MM.1S (cell line): ENCODE data around the gene UBE2G2.

Experiments used
- EZH2 ChIP-seq: fragments of 300-600 bp; sonication (generic); optimal IDR thresholded peaks from 2 replicates; pipeline ENCODE3; 2017; ENCODE audit warnings: low read depth, mild to moderate bottlenecking, antibody characterized with exemption, low read length, mixed read lengths
- TF ChIP-seq, protein P1 (sequence below): fragments of 300-600 bp; sonication (generic); IDR thresholded peaks from 2 replicates; pipeline ENCODE4 v1.5.1; 2016; ENCODE audit warnings: antibody characterized with exemption, low read length, mixed read lengths

DNA sequence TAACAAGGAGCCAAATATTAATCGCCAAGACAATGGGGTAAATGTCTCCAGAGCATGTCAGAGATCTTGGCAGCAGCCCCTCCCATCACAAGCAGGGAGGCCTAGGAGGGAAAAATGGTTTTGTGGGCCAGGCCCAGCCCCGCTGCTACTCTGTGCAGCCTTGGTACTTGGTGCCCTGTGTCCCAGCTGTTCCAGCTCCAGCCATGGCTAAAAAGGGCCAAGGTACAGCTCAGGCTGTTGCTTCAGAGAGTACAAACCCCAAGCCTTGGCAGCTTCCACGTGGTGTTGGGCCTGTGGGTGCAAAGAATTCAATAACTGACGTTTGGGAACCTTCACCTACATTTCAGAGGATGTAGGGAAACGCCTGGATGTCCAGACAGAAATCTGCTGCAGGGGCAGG is 10.4 kb downstream of the UBE2G2 start:
- TF ChIP-seq, protein P1, sequence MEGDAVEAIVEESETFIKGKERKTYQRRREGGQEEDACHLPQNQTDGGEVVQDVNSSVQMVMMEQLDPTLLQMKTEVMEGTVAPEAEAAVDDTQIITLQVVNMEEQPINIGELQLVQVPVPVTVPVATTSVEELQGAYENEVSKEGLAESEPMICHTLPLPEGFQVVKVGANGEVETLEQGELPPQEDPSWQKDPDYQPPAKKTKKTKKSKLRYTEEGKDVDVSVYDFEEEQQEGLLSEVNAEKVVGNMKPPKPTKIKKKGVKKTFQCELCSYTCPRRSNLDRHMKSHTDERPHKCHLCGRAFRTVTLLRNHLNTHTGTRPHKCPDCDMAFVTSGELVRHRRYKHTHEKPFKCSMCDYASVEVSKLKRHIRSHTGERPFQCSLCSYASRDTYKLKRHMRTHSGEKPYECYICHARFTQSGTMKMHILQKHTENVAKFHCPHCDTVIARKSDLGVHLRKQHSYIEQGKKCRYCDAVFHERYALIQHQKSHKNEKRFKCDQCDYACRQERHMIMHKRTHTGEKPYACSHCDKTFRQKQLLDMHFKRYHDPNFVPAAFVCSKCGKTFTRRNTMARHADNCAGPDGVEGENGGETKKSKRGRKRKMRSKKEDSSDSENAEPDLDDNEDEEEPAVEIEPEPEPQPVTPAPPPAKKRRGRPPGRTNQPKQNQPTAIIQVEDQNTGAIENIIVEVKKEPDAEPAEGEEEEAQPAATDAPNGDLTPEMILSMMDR, result no peak
- no peak for TF ChIP-seq EZH2
